ENCODE data around the gene SH3YL1. TPM values are rescaled to one million over a fixed set of nuclear protein-coding genes. Genes with fewer than 3 reads are reported as not detected.

SH3YL1 gene
- polyA plus RNA-seq, 2 of the 4 experiments (the other 2 are of a cell fraction), result 12.8 to 23.9 TPM

DNA sequence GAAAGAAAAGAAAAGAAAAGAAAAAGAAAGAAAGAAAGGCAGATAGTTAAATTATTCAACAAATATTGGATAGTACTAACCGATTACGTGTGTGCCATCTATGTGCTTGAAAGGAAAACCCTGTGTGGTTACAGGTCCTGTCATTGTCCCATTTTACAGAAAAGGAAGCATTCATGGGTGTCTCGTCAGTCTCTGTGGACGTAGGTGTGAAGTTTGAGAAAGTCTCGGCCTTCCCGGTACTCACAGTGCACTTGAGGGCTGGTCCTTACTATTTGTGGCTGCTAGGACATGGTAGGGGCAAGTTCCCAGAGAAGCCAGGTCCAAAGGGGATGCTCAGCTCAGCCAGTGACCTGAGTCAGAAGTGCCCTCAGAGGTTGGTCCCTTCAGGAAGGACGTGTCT lies 19.3 kb downstream of the SH3YL1 start:
- H3K4me1 ChIP-seq, result no peaks in the 10 kb centered on the region
- no peak overlapping the region for H3K4me3 ChIP-seq
- no peak overlapping the region for H3K4me2 ChIP-seq
- FAIRE-seq (no peak), DNase-seq (ENCODE audit: low read depth in 1 of 2, low spot score in 1 of 2) (no peak), ATAC-seq (no peak)
- ChIA-PET CTCF (interaction anchor here (0.6 to 1.0 kb wide), 2 partner anchors 8 to 1188 kb away, joined by 3 to 4 read pairs; no protein-coding TSS in a partner anchor), POLR2A (no interaction called here)
- no peak overlapping the region for H3K27ac ChIP-seq
- WGBS (ENCODE audit: missing lambda C conversion rate), result 83% methylated on average over 7 of the region's 7 CpGs
- H3K9me3 ChIP-seq, result 0 out of 3 replicates have a peak, but pooled peaks cover 2% of the 10 kb centered on the region
- no peak for TF ChIP-seq HDAC2 (IDR thresholded peaks at IDR 0.05)
- no peak for TF ChIP-seq CHD4 (IDR thresholded peaks at IDR 0.05; ENCODE audit: borderline replicate concordance)
- no peak for TF ChIP-seq RAD21 (conservative IDR thresholded peaks at IDR 0.05 in 1 of 2, IDR thresholded peaks at IDR 0.05 in 1 of 2)
- TF ChIP-seq RNF2 (IDR thresholded peaks at IDR 0.05; ENCODE audit: borderline replicate concordance, low read depth), result no peak
- no peak for TF ChIP-seq HOXB5 (CRISPR knock-in tag; IDR thresholded peaks at IDR 0.05)
- TF ChIP-seq MAFK (IDR thresholded peaks at IDR 0.05; ENCODE audit: partially characterized antibody), result no peak
- no peak for TF ChIP-seq POLR2A (IDR thresholded peaks at IDR 0.05; ENCODE audit: low read length)
- TF ChIP-seq, protein P1, sequence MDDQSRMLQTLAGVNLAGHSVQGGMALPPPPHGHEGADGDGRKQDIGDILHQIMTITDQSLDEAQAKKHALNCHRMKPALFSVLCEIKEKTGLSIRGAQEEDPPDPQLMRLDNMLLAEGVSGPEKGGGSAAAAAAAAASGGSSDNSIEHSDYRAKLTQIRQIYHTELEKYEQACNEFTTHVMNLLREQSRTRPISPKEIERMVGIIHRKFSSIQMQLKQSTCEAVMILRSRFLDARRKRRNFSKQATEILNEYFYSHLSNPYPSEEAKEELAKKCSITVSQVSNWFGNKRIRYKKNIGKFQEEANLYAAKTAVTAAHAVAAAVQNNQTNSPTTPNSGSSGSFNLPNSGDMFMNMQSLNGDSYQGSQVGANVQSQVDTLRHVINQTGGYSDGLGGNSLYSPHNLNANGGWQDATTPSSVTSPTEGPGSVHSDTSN (IDR thresholded peaks at IDR 0.05), result no peak
- TF ChIP-seq, protein P2, sequence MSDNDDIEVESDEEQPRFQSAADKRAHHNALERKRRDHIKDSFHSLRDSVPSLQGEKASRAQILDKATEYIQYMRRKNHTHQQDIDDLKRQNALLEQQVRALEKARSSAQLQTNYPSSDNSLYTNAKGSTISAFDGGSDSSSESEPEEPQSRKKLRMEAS (IDR thresholded peaks at IDR 0.05), result no peak
- no peak for TF ChIP-seq HOXB13 (CRISPR knock-in tag; IDR thresholded peaks at IDR 0.05; ENCODE audit: low read depth)
- TF ChIP-seq HEYL (CRISPR knock-in tag; IDR thresholded peaks at IDR 0.05), result no peak
- TF ChIP-seq CEBPB (IDR thresholded peaks at IDR 0.05), result no peak
- TF ChIP-seq NR3C1 (IDR thresholded peaks at IDR 0.05), result no peak
- TF ChIP-seq, protein P3, sequence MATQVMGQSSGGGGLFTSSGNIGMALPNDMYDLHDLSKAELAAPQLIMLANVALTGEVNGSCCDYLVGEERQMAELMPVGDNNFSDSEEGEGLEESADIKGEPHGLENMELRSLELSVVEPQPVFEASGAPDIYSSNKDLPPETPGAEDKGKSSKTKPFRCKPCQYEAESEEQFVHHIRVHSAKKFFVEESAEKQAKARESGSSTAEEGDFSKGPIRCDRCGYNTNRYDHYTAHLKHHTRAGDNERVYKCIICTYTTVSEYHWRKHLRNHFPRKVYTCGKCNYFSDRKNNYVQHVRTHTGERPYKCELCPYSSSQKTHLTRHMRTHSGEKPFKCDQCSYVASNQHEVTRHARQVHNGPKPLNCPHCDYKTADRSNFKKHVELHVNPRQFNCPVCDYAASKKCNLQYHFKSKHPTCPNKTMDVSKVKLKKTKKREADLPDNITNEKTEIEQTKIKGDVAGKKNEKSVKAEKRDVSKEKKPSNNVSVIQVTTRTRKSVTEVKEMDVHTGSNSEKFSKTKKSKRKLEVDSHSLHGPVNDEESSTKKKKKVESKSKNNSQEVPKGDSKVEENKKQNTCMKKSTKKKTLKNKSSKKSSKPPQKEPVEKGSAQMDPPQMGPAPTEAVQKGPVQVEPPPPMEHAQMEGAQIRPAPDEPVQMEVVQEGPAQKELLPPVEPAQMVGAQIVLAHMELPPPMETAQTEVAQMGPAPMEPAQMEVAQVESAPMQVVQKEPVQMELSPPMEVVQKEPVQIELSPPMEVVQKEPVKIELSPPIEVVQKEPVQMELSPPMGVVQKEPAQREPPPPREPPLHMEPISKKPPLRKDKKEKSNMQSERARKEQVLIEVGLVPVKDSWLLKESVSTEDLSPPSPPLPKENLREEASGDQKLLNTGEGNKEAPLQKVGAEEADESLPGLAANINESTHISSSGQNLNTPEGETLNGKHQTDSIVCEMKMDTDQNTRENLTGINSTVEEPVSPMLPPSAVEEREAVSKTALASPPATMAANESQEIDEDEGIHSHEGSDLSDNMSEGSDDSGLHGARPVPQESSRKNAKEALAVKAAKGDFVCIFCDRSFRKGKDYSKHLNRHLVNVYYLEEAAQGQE (IDR thresholded peaks at IDR 0.05), result no peak
- no peak for TF ChIP-seq JUN (IDR thresholded peaks at IDR 0.05)

DNA sequence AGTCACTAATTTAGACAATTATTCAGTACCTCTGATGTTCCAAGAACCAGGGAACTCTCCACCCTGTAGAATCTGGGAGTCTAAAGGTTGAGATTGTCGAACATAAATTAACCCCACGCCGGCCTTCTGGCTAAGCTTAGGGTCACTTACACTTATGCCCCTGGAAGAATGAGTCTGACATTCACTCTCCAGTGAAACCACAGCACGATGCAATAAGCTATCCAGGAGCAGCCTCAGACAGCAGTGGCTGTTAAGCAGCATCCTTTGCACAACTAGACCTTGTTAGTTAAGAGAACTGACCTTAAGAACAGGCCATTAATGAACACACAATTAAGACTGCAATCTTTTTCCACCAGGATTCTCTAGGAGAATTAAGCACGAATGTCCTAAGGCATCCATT lies 25.0 kb downstream of the SH3YL1 start:
- POLR2A ChIA-PET, result no interaction called here
- TF ChIP-seq JUN (IDR thresholded peaks at IDR 0.05) (no peak), KDM1A (IDR thresholded peaks at IDR 0.05; ENCODE audit: low read depth) (no peak), MAZ (IDR thresholded peaks at IDR 0.05; ENCODE audit: borderline replicate concordance, low read depth, low read length) (no peak)
- TF ChIP-seq, protein P1 (IDR thresholded peaks at IDR 0.05), result no peak
- Histone ChIP-seq H3K27ac (no peak overlapping the region), H3K9me3 (0 out of 3 replicates have a peak, but pooled peaks cover 2% of the 10 kb centered on the region), H3K4me3 (no peak overlapping the region), H3K4me2 (no peak overlapping the region), H3K4me1 (no peaks in the 10 kb centered on the region)
- no peak for ATAC-seq
- FAIRE-seq, result no peak
- CTCF ChIA-PET, result no interaction called here
- 38% methylated on average over 5 of the region's 5 CpGs for WGBS (ENCODE audit: missing lambda C conversion rate)
- no peak for DNase-seq (ENCODE audit: low read depth in 1 of 2, low spot score in 1 of 2)

DNA sequence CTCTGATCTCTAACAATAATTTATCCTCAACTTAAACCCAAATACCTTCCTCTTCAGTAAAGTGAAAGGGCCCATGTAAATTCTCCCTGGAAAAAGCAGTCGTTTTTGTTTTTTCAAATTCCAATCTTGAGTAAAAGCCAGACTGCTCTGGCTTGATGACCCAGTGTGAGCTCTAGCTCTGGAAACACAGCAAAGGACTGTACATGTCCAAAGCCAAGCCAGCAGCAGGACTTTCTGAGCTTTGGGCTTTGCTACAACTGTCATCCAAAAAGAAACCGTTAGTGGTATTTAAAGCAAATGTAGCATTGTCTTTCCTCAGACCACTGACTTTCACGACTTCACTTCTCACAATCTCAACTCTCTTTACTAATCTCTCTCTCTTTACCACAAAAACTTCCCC lies 25.4 kb downstream of the SH3YL1 start:
- H3K27ac ChIP-seq, result no peak overlapping the region
- DNase-seq (ENCODE audit: low read depth in 1 of 2, low spot score in 1 of 2), result no peak
- H3K4me2 ChIP-seq, result no peak overlapping the region
- TF ChIP-seq ZNF302 (CRISPR knock-in tag; IDR thresholded peaks at IDR 0.05) (no peak), KDM1A (IDR thresholded peaks at IDR 0.05; ENCODE audit: low read depth) (no peak), BHLHE40 (IDR thresholded peaks at IDR 0.05; ENCODE audit: low read depth, low read length) (no peak), HDAC2 (IDR thresholded peaks at IDR 0.05) (no peak), RAD21 (conservative IDR thresholded peaks at IDR 0.05 in 1 of 2, IDR thresholded peaks at IDR 0.05 in 1 of 2) (no peak), ZC3H11A (IDR thresholded peaks at IDR 0.05) (no peak)
- TF ChIP-seq, protein P1 (IDR thresholded peaks at IDR 0.05), result no peak
- WGBS (ENCODE audit: missing lambda C conversion rate), result 36% methylated on average over 3 of the region's 3 CpGs
- 0 out of 3 replicates have a peak, but pooled peaks cover 2% of the 10 kb centered on the region for H3K9me3 ChIP-seq
- ATAC-seq, result no peak
- POLR2A ChIA-PET, result no interaction called here
- no peak overlapping the region for H3K4me3 ChIP-seq
- no peak for FAIRE-seq
- CTCF ChIA-PET, result interaction anchor here (2.2 kb wide), 1 partner anchor 9 kb away, joined by 13 read pairs; no protein-coding TSS in a partner anchor
- no peaks in the 10 kb centered on the region for H3K4me1 ChIP-seq
